ENCODE measurements around the gene PLEKHG3.
A peak's percentile ranks its signal among the peaks of the same experiment; 100 is the strongest.

The PLEKHG3 gene

DNA sequence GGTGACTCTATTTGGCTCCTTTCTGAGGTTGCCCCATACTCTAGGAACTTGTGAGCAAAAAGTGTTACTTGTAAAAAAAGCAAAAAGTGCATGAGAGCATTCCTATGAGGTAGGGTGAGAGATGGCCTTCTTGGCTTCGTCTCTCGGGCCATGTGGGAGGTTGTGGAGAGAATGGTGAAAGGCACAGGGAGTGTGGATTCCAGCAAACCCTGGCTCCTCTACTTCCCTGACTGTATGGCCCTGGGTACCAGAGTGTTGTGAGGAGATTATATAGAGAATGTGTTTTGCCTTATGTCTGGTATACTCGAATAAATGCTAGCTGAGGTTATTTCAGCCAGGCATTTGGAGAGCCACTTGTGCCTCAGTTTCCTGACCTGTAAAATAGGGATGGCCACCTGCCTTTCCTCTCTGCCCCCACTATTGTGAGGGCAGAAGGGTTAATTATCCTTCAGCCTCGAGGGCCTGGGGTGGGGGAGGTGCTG is 11.0 kb downstream of the PLEKHG3 start:
- Histone ChIP-seq H3K9me3 (ENCODE audit: control insufficient read depth, low read length) (peaks cover 32% of the 10 kb centered on the region), H2AK5ac (ENCODE audit: low read length, severe bottlenecking) (peak overlapping the region; percentile 83), H3K9ac (ENCODE audit: low read length) (no peak overlapping the region), H3K4ac (ENCODE audit: low read depth in 1 of 2, low read length in 2 of 2) (peak overlapping the region in 1 of 2 experiments; percentile 82), H2BK12ac (ENCODE audit: low read length in 2 of 2) (no peak overlapping the region), H4K91ac (ENCODE audit: low read length) (no peak overlapping the region), H3K4me2 (ENCODE audit: low read length, poor library complexity, severe bottlenecking) (peak overlapping the region; percentile 68), H3K14ac (ENCODE audit: low read length in 2 of 2) (peak overlapping the region in 1 of 2 experiments; percentile 4), H3K4me1 (ENCODE audit: control insufficient read depth, insufficient read depth, low read depth, low read length) (peaks cover 41% of the 10 kb centered on the region), H4K8ac (ENCODE audit: low read length) (no peak overlapping the region), H3K4me3 (ENCODE audit: insufficient read depth in 1 of 2, low read depth in 1 of 2, low read length in 2 of 2) (no peak overlapping the region), H2BK120ac (ENCODE audit: low read depth, low read length) (no peak overlapping the region), H3K36me3 (ENCODE audit: control insufficient read depth in 1 of 2, insufficient read depth in 2 of 2, low read depth in 1 of 2, low read length in 2 of 2) (peaks cover 0 to 13% of the 10 kb centered on the region in 2 experiments), H2AFZ (ENCODE audit: low read depth, low read length) (no peak overlapping the region), H3K27me3 (ENCODE audit: control insufficient read depth in 1 of 2, insufficient read depth in 1 of 2, low read length in 2 of 2) (peaks cover 0 to 11% of the 10 kb centered on the region in 2 experiments), H3K23ac (ENCODE audit: low read length in 2 of 2) (no peak overlapping the region), H3K18ac (ENCODE audit: low read depth in 1 of 2, low read length in 2 of 2) (peak overlapping the region; percentile 3 to 6), H2BK15ac (ENCODE audit: low read depth, poor library complexity, severe bottlenecking) (no peak overlapping the region), H3K27ac (ENCODE audit: low read length, poor library complexity, severe bottlenecking) (peak overlapping the region; percentile 81), H3K79me1 (replicated peaks; ENCODE audit: low read length, poor library complexity, severe bottlenecking) (no peaks in the 10 kb centered on the region), H2BK5ac (ENCODE audit: low read depth, low read length, poor library complexity, severe bottlenecking) (peak overlapping the region; percentile 87)
- DNase-seq = no peak
- WGBS = 73% methylated on average over 4 of the region's 4 CpGs

DNA sequence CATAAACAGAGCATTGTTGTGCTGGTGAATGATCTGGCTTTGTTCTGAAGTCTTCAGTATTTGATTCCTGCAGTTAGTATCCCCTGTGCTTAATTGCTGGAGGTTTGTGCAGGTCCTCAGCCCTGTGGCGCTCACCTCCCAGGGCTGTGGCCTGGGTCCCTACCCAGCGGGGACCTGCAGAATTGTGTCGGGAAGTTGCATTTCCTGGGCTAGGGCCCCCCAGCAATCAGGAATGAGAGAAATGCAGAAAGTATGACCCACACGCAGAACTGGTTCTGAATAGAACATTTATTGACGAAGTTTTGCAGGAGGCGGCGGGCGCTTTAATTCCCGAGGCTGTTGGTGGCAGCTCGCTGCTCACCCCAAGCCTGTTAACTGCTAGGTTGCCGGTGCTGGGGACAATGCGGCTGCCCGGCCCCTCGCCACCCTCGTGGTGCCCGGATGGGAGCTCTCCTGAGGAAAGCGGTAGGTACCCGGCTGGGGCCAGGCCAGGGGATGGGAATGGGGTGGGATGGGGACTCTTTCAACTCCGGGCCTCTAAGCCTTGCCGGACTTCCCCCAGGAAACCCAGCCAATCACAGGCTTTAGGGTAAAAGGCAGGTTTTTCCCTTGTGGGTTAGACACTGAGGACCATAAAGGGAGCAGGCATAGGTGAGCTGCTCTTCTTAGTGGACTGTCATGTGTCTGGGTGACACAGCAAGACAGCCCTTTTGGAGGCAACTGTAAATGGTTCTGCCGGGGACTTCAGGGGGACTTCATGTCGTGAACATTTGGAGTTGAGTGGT is 11.6 kb downstream of the PLEKHG3 start:
- Histone ChIP-seq H3K4me1 (ENCODE audit: control insufficient read depth, insufficient read depth, low read depth, low read length) (peaks cover 45% of the 10 kb centered on the region), H3K36me3 (ENCODE audit: control insufficient read depth in 1 of 2, insufficient read depth in 2 of 2, low read depth in 1 of 2, low read length in 2 of 2) (peaks cover 0 to 13% of the 10 kb centered on the region in 2 experiments), H3K79me1 (replicated peaks; ENCODE audit: low read length, poor library complexity, severe bottlenecking) (no peaks in the 10 kb centered on the region), H2BK120ac (ENCODE audit: low read depth, low read length) (peak overlapping the region; percentile 73), H3K27ac (ENCODE audit: low read length, poor library complexity, severe bottlenecking) (peak overlapping the region; percentile 81), H2BK12ac (ENCODE audit: low read length in 2 of 2) (peak overlapping the region; percentile 41 to 66), H2BK15ac (ENCODE audit: low read depth, poor library complexity, severe bottlenecking) (no peak overlapping the region), H3K4me2 (ENCODE audit: low read length, poor library complexity, severe bottlenecking) (peak overlapping the region; percentile 68), H3K27me3 (ENCODE audit: control insufficient read depth in 1 of 2, insufficient read depth in 1 of 2, low read length in 2 of 2) (peaks cover 0 to 11% of the 10 kb centered on the region in 2 experiments), H3K18ac (ENCODE audit: low read depth in 1 of 2, low read length in 2 of 2) (peak overlapping the region; percentile 3 to 67), H3K9ac (ENCODE audit: low read length) (no peak overlapping the region), H3K14ac (ENCODE audit: low read length in 2 of 2) (peak overlapping the region in 1 of 2 experiments; percentile 79), H4K8ac (ENCODE audit: low read length) (peak overlapping the region; percentile 88), H3K23ac (ENCODE audit: low read length in 2 of 2) (peak overlapping the region; percentile 4 to 46), H3K4me3 (ENCODE audit: insufficient read depth in 1 of 2, low read depth in 1 of 2, low read length in 2 of 2) (peak overlapping the region in 1 of 2 experiments; percentile 15), H3K9me3 (ENCODE audit: control insufficient read depth, low read length) (peaks cover 32% of the 10 kb centered on the region), H4K91ac (ENCODE audit: low read length) (peak overlapping the region; percentile 22), H2AFZ (ENCODE audit: low read depth, low read length) (peak overlapping the region; percentile 23), H2AK5ac (ENCODE audit: low read length, severe bottlenecking) (peak overlapping the region; percentile 97), H3K4ac (ENCODE audit: low read depth in 1 of 2, low read length in 2 of 2) (peak overlapping the region; percentile 47 to 82), H2BK5ac (ENCODE audit: low read depth, low read length, poor library complexity, severe bottlenecking) (peak overlapping the region; percentile 87)
- DNase-seq = peak; percentile 40
- 37% methylated on average over 20 of the region's 22 CpGs for WGBS

- no peak overlapping the region for H2BK15ac ChIP-seq (ENCODE audit: low read depth, poor library complexity, severe bottlenecking)
- H3K27me3 ChIP-seq (ENCODE audit: control insufficient read depth in 1 of 2, insufficient read depth in 1 of 2, low read length in 2 of 2) = peaks cover 0 to 16% of the 10 kb centered on the region in 2 experiments
- peak overlapping the region; percentile 0 for H2AK5ac ChIP-seq (ENCODE audit: low read length, severe bottlenecking)
- peak overlapping the region in 1 of 2 experiments; percentile 3 for H3K14ac ChIP-seq (ENCODE audit: low read length in 2 of 2)
- no peak overlapping the region for H3K23ac ChIP-seq (ENCODE audit: low read length in 2 of 2)
- peak overlapping the region in 1 of 2 experiments; percentile 20 for H3K4ac ChIP-seq (ENCODE audit: low read depth in 1 of 2, low read length in 2 of 2)
- no peak overlapping the region for H2BK5ac ChIP-seq (ENCODE audit: low read depth, low read length, poor library complexity, severe bottlenecking)
- H3K79me1 ChIP-seq (replicated peaks; ENCODE audit: low read length, poor library complexity, severe bottlenecking) = no peaks in the 10 kb centered on the region
- H2AFZ ChIP-seq (ENCODE audit: low read depth, low read length) = no peak overlapping the region
- peaks cover 22% of the 10 kb centered on the region for H3K9me3 ChIP-seq (ENCODE audit: control insufficient read depth, low read length)
- H4K91ac ChIP-seq (ENCODE audit: low read length) = no peak overlapping the region
- H3K4me3 ChIP-seq (ENCODE audit: insufficient read depth in 1 of 2, low read depth in 1 of 2, low read length in 2 of 2) = no peak overlapping the region
- H3K4me1 ChIP-seq (ENCODE audit: control insufficient read depth, insufficient read depth, low read depth, low read length) = peaks cover 62% of the 10 kb centered on the region
- peak overlapping the region in 1 of 2 experiments; percentile 3 for H3K18ac ChIP-seq (ENCODE audit: low read depth in 1 of 2, low read length in 2 of 2)
- H3K4me2 ChIP-seq (ENCODE audit: low read length, poor library complexity, severe bottlenecking) = no peak overlapping the region
- no peak overlapping the region for H4K8ac ChIP-seq (ENCODE audit: low read length)
- peaks cover 0 to 16% of the 10 kb centered on the region in 2 experiments for H3K36me3 ChIP-seq (ENCODE audit: control insufficient read depth in 1 of 2, insufficient read depth in 2 of 2, low read depth in 1 of 2, low read length in 2 of 2)
- no peak overlapping the region for H2BK120ac ChIP-seq (ENCODE audit: low read depth, low read length)
- H2BK12ac ChIP-seq (ENCODE audit: low read length in 2 of 2) = no peak overlapping the region
- H3K9ac ChIP-seq (ENCODE audit: low read length) = no peak overlapping the region
- no peak for DNase-seq
- WGBS = 49% methylated on average over 6 of the region's 6 CpGs
- H3K27ac ChIP-seq (ENCODE audit: low read length, poor library complexity, severe bottlenecking) = peak overlapping the region; percentile 81
These were observed 13.6 kb downstream of the PLEKHG3 start for GRCh38 chr14:64717870-64718269.

DNA sequence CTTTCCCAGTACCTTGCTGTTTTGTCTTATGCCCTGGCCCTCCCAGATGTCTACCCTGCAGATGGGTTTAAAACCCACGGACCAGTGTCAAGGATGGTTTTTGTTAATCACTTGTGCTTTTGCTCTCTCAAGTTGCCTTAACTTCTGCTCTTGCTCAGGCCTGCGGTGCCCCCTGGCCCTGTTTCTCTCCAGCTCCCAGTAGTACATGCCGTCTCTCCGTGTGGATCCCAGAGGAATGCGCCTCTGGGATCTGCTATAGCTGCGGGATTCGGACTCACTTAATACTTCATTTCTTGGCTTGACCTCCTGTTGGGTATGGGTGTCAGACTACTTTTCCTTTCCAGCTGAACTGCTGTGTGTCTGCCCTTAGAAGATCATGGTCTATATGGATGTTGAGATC is 14.5 kb downstream of the PLEKHG3 start:
- Histone ChIP-seq H3K4me3 (ENCODE audit: insufficient read depth in 1 of 2, low read depth in 1 of 2, low read length in 2 of 2) (no peak overlapping the region), H3K4me1 (ENCODE audit: control insufficient read depth, insufficient read depth, low read depth, low read length) (peaks cover 66% of the 10 kb centered on the region), H4K8ac (ENCODE audit: low read length) (peak overlapping the region; percentile 28), H2AFZ (ENCODE audit: low read depth, low read length) (no peak overlapping the region), H2BK120ac (ENCODE audit: low read depth, low read length) (no peak overlapping the region), H3K27me3 (ENCODE audit: control insufficient read depth in 1 of 2, insufficient read depth in 1 of 2, low read length in 2 of 2) (peaks cover 0 to 16% of the 10 kb centered on the region in 2 experiments), H2BK15ac (ENCODE audit: low read depth, poor library complexity, severe bottlenecking) (no peak overlapping the region), H2AK5ac (ENCODE audit: low read length, severe bottlenecking) (peak overlapping the region; percentile 41), H3K4ac (ENCODE audit: low read depth in 1 of 2, low read length in 2 of 2) (peak overlapping the region; percentile 51 to 53), H4K91ac (ENCODE audit: low read length) (no peak overlapping the region), H2BK5ac (ENCODE audit: low read depth, low read length, poor library complexity, severe bottlenecking) (no peak overlapping the region), H3K9ac (ENCODE audit: low read length) (no peak overlapping the region), H3K79me1 (replicated peaks; ENCODE audit: low read length, poor library complexity, severe bottlenecking) (no peaks in the 10 kb centered on the region), H3K18ac (ENCODE audit: low read depth in 1 of 2, low read length in 2 of 2) (peak overlapping the region; percentile 14 to 21), H3K23ac (ENCODE audit: low read length in 2 of 2) (no peak overlapping the region), H3K9me3 (ENCODE audit: control insufficient read depth, low read length) (peaks cover 13% of the 10 kb centered on the region), H2BK12ac (ENCODE audit: low read length in 2 of 2) (peak overlapping the region; percentile 17 to 59), H3K27ac (ENCODE audit: low read length, poor library complexity, severe bottlenecking) (no peak overlapping the region), H3K14ac (ENCODE audit: low read length in 2 of 2) (no peak overlapping the region), H3K4me2 (ENCODE audit: low read length, poor library complexity, severe bottlenecking) (no peak overlapping the region), H3K36me3 (ENCODE audit: control insufficient read depth in 1 of 2, insufficient read depth in 2 of 2, low read depth in 1 of 2, low read length in 2 of 2) (peaks cover 0 to 18% of the 10 kb centered on the region in 2 experiments)
- no peak for DNase-seq
- WGBS = 83% methylated on average over 7 of the region's 7 CpGs
